HG03575 (cell line): ENCODE data around the gene TOMM20L.
"Not testable (repeated sequence)": the region's sequence is repeated elsewhere in the genome, so short reads cannot be mapped to it uniquely, and the experiment has no call there.

ENCODE experiments used
- ATAC-seq: cut with Tn5 transposase; IDR thresholded peaks from one replicate; pipeline ENCODE4 v1.9.1; 2021; ENCODE audit not compliant: unreplicated experiment, insufficient number of reproducible peaks, low FRiP score; ENCODE audit errors: extremely low read depth

Gene TOMM20L

DNA sequence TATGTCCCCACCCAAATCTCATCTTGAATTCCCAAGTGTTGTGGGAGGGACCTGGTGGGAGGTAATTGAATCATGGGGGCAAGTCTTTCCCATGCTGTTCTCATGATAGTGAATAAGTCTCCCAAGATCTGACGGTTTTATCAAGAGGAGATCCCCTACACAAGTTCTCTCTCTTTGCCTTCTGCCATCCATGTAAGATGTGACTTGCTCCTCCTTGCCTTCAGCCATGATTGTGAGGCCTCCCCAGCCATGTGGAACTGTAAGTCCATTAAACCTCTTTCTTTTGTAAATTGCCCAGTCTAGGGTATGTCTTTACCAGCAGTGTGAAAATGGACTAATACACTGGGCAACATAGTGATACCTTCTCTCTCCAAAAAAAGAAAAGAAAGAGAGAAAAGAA, 21.2 kb downstream of the TOMM20L start:
- not testable (repeated sequence) for ATAC-seq

DNA sequence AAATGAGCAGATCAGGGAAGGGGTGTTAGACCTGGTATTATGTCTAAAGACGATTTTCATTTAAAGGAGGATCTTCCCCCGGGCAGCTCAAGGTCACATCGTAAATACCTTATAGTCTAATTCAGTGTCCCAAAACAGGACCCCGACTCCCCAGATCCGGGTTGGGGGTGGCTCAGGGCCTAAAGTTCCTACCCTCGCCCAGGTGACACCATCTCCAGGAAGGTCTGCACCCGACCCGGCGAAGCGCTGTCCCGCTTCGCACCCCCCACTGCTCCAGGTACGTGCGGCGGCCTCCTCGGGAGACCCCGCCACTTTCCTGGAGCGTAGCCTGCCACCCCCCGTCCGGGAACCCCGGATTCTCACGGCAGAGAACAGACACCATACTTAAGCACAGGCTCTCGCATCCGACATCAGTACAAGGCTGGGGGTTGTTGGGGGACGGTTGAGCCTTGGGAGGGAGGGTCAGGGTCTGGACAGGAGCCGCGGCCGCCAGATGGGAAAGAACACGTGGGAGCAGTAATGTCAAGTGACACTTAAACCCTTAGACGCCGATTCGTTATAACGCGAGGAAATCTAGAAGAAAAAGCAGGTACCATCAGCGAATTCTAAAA, 31.0 kb downstream of the TOMM20L start:
- ATAC-seq = peak; percentile 17

GRCh38 chr14:58427281-58428117, 31.8 kb downstream of the TOMM20L start, which contains the start of the genes KIAA0586 and TIMM9:
KIAA0586 (plus strand) TSS chr14:58427719; CDS start chr14:58428265, 546 bp downstream.
TIMM9 (minus strand) TSS chr14:58427531; CDS start chr14:58411945, 15,586 bp downstream.
- ATAC-seq = peak; percentile 77

GRCh38 chr14:58428118-58428683, 32.5 kb downstream of the TOMM20L start:
- ATAC-seq = no peak

- no peak for ATAC-seq
Measured at GRCh38 chr14:58430156-58430555, 34.4 kb downstream of the TOMM20L start.

DNA sequence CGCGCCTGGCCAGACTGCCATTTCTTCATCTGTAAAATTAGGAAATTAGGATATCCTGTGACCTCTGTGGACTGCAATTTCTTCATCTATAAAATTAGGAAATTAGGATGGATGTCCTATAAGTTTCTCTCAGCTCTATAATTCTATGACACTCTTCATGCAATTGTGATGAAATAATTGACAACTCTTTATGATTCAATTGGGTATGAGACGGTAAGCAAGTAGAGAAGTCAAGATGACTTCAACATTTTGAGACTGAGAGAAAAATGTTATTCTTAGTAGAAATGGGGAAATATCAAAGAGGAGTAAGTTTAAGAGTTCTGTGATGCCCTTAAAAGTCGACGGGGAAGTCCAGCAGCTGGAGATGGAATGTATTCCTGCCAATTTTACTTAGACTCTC, 43.7 kb downstream of the TOMM20L start:
- ATAC-seq = no peak

DNA sequence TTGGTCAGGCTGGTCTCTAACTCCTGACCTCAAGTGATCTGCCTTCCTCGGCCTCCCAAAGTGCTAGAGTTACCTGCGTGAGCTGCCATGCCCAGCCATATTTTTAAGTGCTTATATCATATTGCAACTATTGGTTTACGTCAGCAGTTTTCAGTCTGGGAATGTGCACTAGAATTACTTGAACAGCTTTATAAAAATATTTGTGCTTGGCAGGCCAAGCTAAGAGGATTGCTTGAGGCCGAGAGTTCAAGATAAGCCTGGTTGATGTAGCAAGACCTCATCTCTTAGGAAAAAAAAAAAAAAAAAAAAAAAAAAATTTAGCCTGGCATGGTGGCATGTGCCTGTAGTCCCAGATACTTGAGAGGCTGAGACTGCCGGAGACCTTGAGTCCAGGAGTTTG, 48.9 kb downstream of the TOMM20L start:
- no peak for ATAC-seq

GRCh38 chr14:58455593-58456265, 60.0 kb downstream of the TOMM20L start:
- no peak for ATAC-seq
